ENCODE data around the gene NLK.
"Not testable (repeated sequence)": the region's sequence is repeated elsewhere in the genome, so short reads cannot be mapped to it uniquely, and the experiment has no call there.

Gene NLK

DNA sequence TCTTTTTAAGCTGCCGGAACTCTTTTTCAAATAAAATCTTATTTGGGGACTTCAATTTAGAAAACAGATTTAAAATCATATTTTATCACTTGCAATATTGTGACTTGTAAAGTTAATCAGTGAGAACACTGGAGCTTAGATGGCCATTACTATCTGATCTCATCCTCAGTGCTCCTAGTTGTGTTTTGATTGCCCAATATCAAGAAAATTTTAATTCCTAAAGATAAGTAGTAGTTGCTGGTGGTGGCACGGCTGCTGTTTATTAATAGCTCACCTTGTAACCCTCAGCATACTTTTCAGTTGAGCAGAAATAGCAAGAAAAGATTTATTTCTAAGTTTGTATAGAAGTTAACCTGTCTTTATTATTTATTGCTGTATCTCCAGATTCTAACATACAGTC, 124.0 kb downstream of the NLK start:
- no peak for DNase-seq

DNA sequence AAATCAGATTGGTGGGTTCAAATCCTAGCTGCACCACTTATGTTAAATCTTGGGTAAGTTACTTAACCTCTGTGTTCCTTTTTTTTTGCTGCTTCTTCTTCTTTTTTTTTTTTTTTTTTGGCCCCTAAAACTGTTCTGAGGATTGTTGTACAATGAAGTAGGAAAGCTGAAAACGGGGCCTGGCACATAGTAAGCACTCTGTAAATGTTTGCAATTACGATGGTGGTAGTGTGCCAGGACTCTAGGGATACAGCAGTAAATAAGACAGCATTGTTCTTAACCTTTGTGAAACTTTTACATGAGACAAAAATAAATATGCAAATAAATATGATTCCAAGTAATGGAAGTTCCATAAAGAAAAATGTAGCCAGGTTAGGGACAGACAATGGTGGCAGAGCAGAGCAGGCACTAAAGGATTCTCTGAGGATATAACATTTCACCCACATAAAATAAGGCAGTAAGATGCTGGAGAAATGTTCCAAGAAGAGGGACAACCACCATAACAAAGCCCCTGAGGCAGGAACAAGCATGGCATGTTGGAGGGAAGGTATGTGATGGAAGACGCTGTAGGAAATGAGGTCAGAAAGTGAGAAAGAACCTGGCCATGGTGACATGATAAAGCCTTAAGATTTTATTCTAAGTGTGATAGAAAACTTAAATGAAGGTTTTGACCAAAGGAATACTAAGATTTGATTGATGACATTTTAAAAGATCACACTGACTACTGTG, 127.3 kb downstream of the NLK start:
- no peak for DNase-seq

DNA sequence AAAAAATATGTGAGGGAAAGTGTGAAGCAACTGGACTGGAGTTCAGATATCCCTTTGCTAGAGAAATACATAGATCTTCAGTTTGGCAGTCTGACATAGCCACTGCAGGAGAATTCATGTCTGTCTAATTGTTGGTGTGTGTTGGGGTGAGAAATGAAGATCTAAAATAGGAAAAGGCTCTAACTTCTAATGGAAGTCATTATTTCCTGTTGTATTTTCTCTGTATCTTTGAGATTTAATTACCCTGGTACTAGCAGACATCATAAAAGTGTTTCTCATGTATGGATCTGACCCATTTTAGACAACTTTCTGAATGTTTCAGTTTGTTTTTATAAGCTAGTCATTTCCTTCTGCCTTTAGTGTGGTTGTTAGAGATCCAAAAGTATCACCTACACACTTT, 128.3 kb downstream of the NLK start:
- DNase-seq, result no peak

- no peak for DNase-seq
Observed at GRCh38 chr17:28173031-28173561, 130.6 kb downstream of the NLK start.

- no peak for DNase-seq
Observed at GRCh38 chr17:28173801-28174200, 131.3 kb downstream of the NLK start.

DNA sequence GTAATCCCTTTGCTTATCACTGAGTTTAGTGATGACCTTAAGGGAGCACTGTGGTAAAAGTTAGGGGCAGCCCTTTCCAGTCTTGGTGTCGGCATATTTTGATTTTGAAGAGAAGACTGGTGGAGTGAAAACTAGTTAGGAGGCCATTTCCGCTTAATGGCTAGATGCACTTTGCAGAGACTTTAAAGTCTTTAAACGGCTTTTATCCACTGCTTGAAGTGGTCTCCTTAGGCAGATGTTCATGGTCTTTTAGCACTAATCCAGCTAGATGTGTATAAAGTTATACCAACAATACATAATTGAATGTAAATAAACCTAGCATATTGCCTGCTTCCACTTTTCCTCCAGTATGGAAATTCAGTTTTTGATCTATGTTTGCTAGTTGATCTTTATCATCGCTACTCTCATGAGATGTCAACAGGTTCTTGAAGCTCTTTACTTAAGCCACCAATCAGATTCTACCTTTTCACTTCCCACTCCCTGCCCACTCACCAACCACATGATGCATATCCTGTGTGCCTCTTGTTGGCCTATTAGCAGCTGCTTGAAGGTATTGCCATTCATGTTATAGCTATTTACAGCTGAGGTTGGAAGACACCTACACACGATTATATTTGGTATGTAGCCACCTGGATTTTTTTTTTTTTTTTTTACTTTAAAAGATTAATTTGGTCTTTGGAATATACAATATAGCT, 132.0 kb downstream of the NLK start:
- peak; percentile 3 for DNase-seq

GRCh38 chr17:28177351-28177750, 134.9 kb downstream of the NLK start:
- no peak for DNase-seq

GRCh38 chr17:28178800-28179199, 136.3 kb downstream of the NLK start:
- no peak for DNase-seq

DNA sequence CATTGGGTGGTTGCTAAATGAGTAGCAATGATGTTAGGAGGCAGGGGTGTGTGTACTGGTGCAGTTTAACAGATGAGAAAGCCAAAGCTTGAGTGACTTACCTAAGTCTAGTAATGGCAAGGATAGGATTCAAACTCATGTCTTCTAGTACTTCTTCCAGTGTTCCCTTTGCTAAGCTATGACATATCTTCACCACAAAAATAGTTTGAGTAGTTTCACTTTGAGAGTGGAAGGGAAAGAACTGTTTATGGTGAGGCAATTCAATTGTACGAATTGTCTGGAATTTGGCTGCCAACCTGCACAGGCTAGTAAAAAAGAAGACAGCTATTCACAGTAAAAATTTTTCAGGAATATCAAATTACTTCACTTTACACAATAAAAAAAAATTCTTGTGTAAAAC, 138.0 kb downstream of the NLK start:
- no peak for DNase-seq

DNA sequence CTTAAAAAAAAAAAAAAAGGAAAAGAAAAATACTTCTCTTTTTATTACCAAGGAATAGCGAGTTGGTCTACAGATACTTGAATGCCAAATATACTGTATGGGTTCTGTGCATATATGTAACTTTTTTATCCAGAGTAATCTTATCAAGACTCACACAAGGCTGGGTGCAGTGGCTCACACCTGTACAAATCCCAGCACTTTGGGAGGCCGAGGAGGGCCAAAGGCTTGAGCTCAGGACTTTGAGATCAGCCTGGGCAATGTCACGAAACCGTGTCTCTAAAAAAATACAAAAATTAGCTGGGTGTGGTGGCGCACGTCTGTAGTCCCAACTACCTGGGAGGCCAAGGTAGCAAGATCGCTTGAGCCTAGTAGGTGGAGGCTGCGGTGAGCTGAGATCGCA, 139.1 kb downstream of the NLK start:
- no peak for DNase-seq

DNA sequence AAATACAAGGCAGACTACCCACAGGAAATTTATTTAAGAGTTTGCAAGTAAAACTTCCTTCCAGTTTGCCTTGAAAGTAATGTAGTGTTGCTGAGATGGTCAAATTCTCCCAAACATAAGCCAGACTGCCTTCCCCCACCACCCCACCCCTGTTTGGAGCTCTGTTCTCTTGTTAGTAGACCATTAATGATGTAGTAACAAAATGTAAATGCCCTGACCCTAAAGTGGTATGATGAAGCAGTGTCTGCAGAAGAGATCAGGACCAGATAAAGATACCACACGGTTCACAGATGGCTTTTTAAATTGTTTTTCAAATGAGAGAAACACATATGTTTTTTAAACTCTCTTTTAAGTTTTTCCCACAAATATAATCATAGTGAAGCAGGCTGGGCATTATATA, 140.1 kb downstream of the NLK start:
- no peak for DNase-seq

GRCh38 chr17:28185658-28186057, 143.2 kb downstream of the NLK start:
- DNase-seq, result no peak

DNA sequence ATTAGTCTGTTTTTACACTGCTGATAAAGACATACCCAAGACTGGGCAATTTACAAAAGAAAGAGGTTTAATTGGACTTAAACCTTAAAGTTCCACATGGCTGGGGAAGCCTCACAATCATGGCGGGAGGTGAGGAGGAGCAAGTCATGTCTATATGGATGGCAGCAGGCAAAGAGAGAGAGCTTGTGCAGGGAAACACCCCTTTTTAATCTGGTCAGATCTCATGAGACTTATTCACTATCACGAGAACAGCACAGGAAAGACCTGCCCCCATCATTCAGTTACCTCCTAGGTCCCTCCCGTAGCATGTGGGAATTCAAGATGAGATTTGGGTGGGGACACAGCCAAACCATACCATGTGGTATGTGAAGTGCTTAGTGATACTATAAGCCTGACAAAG, 144.0 kb downstream of the NLK start:
- DNase-seq, result not testable (repeated sequence)

DNA sequence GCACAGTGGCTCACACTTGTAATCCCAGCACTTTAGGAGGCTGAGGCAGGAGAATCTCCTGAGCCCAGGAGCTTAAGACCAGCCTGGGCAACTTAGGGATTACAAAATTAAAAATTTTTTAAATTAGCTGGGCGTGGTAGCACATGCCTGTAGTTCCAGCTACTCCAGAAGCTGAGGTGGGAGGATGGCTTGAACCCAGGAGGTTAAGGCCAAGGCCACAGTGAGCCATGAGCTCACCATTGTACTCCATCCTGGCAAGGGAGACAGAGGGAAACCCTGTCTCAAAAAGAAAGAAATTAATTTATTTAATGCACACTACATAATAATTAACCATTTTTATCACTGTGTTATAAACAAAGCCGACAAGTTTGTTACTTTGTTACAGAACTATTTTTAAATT, 145.5 kb downstream of the NLK start:
- no peak for DNase-seq

GRCh38 chr17:28188841-28189263, 146.4 kb downstream of the NLK start:
- no peak for DNase-seq

GRCh38 chr17:28189667-28190066, 147.2 kb downstream of the NLK start:
- no peak for DNase-seq

GRCh38 chr17:28191018-28191417, 148.5 kb downstream of the NLK start:
- no peak for DNase-seq

DNA sequence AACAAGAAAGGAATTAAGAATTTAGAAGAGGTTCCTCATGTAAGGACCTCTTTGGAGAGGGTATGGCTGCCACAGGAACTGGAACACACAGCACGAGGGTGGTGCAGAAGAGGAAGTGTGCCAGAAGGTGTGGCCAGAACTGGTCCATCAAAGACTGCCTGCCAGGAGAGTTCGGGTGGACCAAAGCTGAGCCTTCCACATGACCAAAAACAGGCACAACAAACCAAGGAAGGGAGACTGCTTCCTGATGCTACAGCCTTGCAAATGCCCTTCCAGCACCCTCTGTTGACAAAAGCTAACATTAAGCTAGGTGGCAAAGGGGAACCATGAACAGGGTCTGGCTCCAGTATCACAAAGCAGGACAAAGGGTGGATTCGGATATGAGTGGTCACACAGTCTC, 150.8 kb downstream of the NLK start:
- no peak for DNase-seq

DNA sequence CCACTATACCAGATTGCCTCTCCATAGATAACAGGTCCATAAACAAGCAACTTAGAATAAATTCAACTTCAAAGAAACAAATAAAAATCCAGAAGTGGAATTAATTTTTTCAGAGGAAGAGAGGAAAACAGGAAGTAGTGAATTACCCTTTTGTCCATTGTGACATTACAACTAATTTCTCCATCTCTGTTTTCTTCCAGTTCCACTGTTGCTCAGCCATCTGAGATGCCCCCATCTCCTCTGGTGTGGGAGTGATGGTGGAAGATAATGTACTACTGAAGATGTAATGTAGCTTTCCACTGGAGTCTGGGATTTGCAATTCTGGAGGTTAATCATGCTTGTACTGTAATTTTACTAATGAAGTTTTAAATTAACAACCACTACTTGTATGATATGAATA, 151.9 kb downstream of the NLK start:
- DNase-seq, result no peak

- no peak for DNase-seq
Observed at GRCh38 chr17:28196636-28197035, 154.2 kb downstream of the NLK start.

- no peak for DNase-seq
Observed at GRCh38 chr17:28199115-28199514, 156.6 kb downstream of the NLK start.

DNA sequence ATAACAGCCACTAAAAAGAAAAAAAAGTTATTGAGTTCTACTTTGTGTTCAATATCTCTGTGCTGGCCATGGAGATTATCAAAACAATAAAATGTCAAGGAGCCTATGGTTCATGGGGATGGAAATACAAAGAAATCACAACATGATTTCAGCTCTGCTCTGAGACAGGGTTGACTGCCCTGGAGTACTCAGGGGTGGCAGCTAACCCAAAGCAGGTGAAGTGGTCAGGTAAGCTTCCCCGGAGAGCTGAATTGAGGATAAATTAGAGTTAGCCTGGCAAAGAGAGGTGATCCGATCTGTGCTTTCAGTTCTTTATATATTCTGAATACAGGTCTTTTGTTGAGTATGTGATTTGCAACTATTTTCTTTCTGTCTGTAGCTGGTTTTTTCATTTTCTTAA, 157.3 kb downstream of the NLK start:
- no peak for DNase-seq

DNA sequence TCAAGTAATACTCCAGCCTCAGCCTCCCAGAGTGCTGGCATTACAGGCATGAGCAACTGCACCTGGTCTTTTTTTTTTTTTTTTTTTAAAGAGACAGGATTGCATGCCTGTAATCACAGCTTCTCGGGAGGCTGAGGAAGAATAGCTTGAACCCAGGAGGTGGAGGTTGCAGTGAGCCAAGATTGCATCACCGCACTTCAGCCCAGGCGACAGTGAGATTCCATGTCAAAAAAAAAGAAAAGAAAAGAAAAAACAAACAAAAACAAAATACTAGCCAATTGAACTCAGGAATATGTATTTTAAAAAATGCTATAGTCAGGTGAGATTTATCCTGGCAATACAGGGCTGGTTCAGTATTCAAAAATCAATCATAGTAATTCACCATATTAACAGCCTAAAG, 158.8 kb downstream of the NLK start:
- no peak for DNase-seq

- no peak for DNase-seq
Observed at GRCh38 chr17:28204244-28204643, 161.8 kb downstream of the NLK start.

DNA sequence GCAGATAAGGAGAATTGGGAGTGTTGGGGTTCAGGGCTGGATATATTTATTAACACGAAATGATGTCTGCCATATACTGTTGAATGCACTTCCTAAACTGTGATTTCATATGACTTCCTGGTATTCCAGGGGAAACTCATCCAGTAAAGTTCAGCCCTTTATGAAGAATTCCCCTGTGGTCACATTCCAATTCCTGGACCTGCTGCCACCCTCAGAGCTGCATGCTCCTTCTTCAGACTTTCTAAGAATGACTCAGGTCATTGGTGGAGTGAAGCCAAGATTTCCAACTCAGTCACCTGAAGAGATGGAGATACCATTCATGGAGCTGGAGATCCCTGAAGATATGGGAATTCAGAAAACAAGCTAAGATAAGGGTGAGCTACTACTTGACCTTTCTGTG, 162.3 kb downstream of the NLK start:
- DNase-seq, result no peak
